Germinal center (tissue), 1 donor: ENCODE results near the gene KCNE2.
"Not testable (repeated sequence)": the region's sequence is repeated elsewhere in the genome, so short reads cannot be mapped to it uniquely, and the experiment has no call there.

Experiments used
- DNase-seq: peaks from one replicate; pipeline ENCODE4 v3.0.0; 2012; ENCODE audit warnings: mixed read lengths, low spot score

Gene KCNE2

DNA sequence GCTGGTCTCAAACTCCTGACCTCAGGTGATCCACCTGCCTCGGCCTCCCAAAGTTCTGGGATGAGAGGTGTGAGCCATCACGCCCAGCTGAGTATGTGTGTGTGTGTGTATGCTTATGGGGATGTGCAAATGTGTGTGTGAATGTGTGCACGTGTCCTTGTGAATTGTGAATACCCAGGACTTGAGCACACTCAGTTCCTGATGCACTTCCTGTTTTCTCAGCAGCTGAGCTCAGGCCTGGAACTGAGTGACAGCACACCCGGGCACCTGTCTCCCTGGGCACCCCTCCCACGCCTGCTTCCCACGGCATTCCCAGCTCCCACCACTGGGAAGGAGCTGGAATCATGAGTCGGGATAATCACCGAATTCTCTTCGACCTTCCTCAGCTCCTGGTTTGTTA lies 43.5 kb downstream of the KCNE2 start:
- DNase-seq, result not testable (repeated sequence)

DNA sequence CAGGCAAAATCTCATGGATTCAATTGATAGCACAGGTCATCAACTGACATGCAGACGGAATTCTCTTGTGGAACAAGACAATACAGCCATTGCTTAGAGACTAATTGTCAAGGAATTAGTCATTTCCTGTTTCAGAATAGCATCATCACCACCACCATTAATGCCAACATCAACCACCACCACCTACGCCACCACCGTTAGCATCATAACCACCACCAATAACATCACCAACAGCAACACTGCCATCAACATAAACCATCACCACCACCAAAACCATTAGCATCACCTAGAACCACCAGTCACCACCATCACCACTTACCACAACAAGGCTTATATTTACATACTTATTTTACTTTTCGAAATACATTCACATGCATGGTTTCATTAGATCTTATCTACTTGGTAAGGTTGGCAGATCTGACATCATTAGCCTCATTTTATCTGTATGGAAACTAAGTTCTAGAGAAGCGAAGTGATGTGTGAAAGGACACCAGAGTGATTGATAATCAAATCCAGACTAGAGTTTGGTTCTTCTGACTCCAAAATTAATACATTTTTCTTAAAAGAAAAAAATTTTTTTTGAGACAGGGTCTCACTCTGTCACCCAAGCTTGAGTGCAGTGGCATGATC lies 53.8 kb downstream of the KCNE2 start:
- DNase-seq, result not testable (repeated sequence)
